HCT116 (cell line): ENCODE data around the gene PLA2G2C.

Experiments used
- EGR1 ChIP-seq: IDR thresholded peaks from 2 replicates; pipeline ENCODE4 v1.6.1; 2012; ENCODE audit warnings: low read depth
- EZH2 ChIP-seq: fragments of 200-600 bp; sonication (generic); IDR thresholded peaks from 2 replicates; pipeline ENCODE4 v1.6.1; 2017; ENCODE audit warnings: antibody characterized with exemption, mixed run types
- POLR2A ChIP-seq: IDR thresholded peaks from 2 replicates; pipeline ENCODE4 v1.7.0; 2011; ENCODE audit warnings: borderline replicate concordance; ENCODE audit not compliant: insufficient read depth, insufficient read length; ENCODE audit errors: extremely low read depth
- YY1 ChIP-seq: IDR thresholded peaks from 2 replicates; pipeline ENCODE4 v1.6.1; 2011; ENCODE audit warnings: low read length, low read depth, moderate library complexity, mild to moderate bottlenecking; ENCODE audit not compliant: insufficient replicate concordance; ENCODE audit errors: extremely low read depth
- TF ChIP-seq, protein P1 (sequence below), 3 experiments: fragments of 200-600 bp in 1 of 3; sonication (generic) in 1 of 3; IDR thresholded peaks in 2 of 3; conservative IDR thresholded peaks in 1 of 3; 2 replicates each; pipeline ENCODE4 v1.5.1; 2012 to 2017; ENCODE audit warnings: low read depth in 2 of 3, low read length in 2 of 3, antibody characterized with exemption in 1 of 3, borderline replicate concordance in 1 of 3, control low read depth in 1 of 3, mild to moderate bottlenecking in 1 of 3, mixed read lengths in 1 of 3, mixed run types in 1 of 3, moderate library complexity in 1 of 3; ENCODE audit not compliant: insufficient read depth in 1 of 3

DNA sequence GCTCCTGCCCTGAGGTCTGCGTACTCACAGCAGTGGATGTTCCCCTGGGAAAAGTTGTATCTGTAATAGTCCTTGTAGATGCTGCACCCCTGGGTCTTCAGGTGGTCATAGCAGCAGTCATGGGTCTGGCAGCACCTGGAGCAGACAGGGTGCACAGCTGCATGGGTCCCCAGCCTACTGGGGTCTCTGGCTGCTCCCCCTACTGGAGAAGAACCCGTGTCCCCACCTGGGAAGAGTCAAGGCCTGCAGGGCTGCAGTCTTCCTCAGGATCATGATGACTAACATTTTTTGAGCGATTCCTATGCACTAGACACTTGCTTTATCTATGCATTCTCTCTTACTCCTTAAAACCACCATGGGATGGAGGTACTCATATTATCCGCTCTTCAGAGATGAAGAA, 70.8 kb downstream of the PLA2G2C start:
- TF ChIP-seq, protein P1, sequence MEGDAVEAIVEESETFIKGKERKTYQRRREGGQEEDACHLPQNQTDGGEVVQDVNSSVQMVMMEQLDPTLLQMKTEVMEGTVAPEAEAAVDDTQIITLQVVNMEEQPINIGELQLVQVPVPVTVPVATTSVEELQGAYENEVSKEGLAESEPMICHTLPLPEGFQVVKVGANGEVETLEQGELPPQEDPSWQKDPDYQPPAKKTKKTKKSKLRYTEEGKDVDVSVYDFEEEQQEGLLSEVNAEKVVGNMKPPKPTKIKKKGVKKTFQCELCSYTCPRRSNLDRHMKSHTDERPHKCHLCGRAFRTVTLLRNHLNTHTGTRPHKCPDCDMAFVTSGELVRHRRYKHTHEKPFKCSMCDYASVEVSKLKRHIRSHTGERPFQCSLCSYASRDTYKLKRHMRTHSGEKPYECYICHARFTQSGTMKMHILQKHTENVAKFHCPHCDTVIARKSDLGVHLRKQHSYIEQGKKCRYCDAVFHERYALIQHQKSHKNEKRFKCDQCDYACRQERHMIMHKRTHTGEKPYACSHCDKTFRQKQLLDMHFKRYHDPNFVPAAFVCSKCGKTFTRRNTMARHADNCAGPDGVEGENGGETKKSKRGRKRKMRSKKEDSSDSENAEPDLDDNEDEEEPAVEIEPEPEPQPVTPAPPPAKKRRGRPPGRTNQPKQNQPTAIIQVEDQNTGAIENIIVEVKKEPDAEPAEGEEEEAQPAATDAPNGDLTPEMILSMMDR (IDR thresholded peaks at IDR 0.05 in 2 of 3, conservative IDR thresholded peaks at IDR 0.05 in 1 of 3; ENCODE audit: borderline replicate concordance in 1 of 3, insufficient read depth in 1 of 3, low read depth in 2 of 3, low read length in 2 of 3) = peak in 2 of 3 experiments; percentile 16 to 21; a peak in 1 of 6 replicates
- TF ChIP-seq POLR2A (no peak), YY1 (no peak), EZH2 (no peak), EGR1 (no peak)
